Measurements from ENCODE around the gene FCHSD2.

DNA sequence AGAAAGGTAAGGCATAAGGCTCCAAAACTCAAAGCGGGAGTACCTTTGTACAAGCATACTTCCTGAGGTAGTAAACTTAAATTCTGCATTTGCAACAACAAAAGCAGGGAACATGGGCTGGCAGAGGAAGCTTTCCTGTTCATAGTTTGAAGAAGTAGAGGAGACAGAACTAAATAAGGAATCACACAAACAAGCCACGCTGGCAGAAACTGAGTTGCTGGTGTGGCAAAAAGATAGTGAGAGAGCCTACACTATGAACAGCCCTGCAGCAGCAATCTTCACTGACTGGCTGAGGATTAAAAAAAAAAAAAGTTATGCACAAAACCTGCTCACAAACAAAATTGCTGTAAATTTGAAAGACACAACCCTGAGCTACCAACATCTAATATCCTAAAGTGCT is 46.5 kb downstream of the FCHSD2 start:
- no peak for TF ChIP-seq POLR2A (IDR thresholded peaks at IDR 0.05)
- TF ChIP-seq, protein P1, sequence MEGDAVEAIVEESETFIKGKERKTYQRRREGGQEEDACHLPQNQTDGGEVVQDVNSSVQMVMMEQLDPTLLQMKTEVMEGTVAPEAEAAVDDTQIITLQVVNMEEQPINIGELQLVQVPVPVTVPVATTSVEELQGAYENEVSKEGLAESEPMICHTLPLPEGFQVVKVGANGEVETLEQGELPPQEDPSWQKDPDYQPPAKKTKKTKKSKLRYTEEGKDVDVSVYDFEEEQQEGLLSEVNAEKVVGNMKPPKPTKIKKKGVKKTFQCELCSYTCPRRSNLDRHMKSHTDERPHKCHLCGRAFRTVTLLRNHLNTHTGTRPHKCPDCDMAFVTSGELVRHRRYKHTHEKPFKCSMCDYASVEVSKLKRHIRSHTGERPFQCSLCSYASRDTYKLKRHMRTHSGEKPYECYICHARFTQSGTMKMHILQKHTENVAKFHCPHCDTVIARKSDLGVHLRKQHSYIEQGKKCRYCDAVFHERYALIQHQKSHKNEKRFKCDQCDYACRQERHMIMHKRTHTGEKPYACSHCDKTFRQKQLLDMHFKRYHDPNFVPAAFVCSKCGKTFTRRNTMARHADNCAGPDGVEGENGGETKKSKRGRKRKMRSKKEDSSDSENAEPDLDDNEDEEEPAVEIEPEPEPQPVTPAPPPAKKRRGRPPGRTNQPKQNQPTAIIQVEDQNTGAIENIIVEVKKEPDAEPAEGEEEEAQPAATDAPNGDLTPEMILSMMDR (IDR thresholded peaks at IDR 0.05): no peak
- TF ChIP-seq POLR2AphosphoS5 (IDR thresholded peaks at IDR 0.05): no peak

Data from gastroesophageal sphincter (tissue), 3 donors.